ENCODE data around the gene CAMK4. TPM values are rescaled to one million over a fixed set of nuclear protein-coding genes. Genes with fewer than 3 reads are reported as not detected.

The CAMK4 gene
- total RNA-seq, 2 donors from 2014 or later: 3.8 to 6.6 TPM

DNA sequence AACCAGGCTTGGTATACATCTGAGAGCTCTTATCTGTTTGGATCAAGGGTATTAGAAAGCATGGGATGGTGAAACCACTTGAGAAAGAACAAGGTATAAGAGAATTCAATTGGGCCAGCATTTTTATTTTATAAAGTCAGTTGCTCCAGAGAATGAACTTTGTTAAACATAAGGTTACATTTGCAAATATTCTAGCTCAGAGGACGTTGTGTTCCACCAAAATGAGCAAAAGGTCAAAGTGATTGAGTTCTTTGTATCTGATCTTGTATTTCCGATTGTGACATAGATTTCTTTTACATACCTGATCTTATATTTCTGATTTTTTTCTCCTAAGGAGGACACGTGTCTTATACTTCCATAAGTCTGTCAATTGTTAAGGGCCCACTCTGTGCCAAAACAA is 296.7 kb downstream of the CAMK4 start:
- Histone ChIP-seq H3K4me3 (no peak overlapping the region), H3K36me3 (no peaks in the 10 kb centered on the region), H3K27me3 (replicated peaks; ENCODE audit: insufficient read depth) (no peaks in the 10 kb centered on the region), H3K27ac (no peak overlapping the region), H3K4me1 (ENCODE audit: control insufficient read depth in 1 of 2, low read depth in 2 of 2) (no peaks in the 10 kb centered on the region), H3K9me3 (no peaks in the 10 kb centered on the region)
- ATAC-seq (ENCODE audit: insufficient number of reproducible peaks, low FRiP score, low read depth) (no peak), DNase-seq (ENCODE audit: low spot score) (no peak)
- TF ChIP-seq, protein P1, sequence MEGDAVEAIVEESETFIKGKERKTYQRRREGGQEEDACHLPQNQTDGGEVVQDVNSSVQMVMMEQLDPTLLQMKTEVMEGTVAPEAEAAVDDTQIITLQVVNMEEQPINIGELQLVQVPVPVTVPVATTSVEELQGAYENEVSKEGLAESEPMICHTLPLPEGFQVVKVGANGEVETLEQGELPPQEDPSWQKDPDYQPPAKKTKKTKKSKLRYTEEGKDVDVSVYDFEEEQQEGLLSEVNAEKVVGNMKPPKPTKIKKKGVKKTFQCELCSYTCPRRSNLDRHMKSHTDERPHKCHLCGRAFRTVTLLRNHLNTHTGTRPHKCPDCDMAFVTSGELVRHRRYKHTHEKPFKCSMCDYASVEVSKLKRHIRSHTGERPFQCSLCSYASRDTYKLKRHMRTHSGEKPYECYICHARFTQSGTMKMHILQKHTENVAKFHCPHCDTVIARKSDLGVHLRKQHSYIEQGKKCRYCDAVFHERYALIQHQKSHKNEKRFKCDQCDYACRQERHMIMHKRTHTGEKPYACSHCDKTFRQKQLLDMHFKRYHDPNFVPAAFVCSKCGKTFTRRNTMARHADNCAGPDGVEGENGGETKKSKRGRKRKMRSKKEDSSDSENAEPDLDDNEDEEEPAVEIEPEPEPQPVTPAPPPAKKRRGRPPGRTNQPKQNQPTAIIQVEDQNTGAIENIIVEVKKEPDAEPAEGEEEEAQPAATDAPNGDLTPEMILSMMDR (IDR thresholded peaks at IDR 0.05): no peak

DNA sequence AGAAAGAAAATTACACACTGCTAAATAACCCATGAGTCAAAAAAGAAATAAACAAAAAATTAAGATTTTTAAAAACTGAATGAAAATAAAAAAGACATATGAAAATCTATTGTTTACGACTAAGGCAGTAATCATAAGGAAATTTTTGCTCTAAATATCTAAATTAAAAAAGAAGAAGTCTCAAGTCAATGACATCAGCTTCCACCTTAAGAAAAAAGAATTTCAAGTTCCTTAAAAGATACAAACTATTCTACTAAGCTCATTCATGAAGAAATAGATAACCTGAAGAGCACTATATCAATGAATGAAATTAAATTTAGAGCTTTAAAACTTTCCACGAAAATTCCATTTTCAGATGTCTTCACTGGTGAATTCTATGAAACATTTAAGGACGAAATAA is 303.9 kb downstream of the CAMK4 start:
- DNase-seq (ENCODE audit: low spot score) (no peak), ATAC-seq (ENCODE audit: insufficient number of reproducible peaks, low FRiP score, low read depth) (no peak)
- TF ChIP-seq, protein P1 (IDR thresholded peaks at IDR 0.05): no peak
- no peaks in the 10 kb centered on the region for H3K9me3 ChIP-seq
- H3K36me3 ChIP-seq: no peaks in the 10 kb centered on the region
- no peaks in the 10 kb centered on the region for H3K27me3 ChIP-seq (replicated peaks; ENCODE audit: insufficient read depth)
- H3K4me1 ChIP-seq (ENCODE audit: control insufficient read depth in 1 of 2, low read depth in 2 of 2): peaks cover 3 to 10% of the 10 kb centered on the region in 2 donors
- no peak overlapping the region for H3K4me3 ChIP-seq
- no peak overlapping the region for H3K27ac ChIP-seq

DNA sequence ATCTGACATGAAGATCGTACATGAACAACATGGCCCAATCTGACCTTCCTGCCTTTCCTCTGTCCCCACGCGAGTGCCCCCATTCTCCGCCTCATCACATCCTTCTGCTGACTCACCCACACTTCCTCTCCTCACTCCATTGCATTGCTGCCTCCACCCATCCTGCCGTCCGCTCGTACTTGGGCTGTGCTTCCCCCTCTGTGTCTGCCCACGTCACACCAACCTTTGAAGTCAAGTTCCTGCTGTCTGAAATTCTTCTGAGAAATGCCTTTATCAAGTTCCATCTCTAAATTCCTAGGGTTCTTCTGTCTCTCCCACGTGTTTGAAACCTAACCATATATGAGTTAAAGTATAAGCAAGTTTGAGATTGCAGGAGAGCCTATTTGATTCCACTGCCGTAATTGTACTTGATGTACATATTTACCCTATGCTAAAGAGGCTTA is 306.1 kb downstream of the CAMK4 start:
- DNase-seq (ENCODE audit: low spot score) (peak; percentile 36), ATAC-seq (ENCODE audit: insufficient number of reproducible peaks, low FRiP score, low read depth) (no peak)
- Histone ChIP-seq H3K27me3 (replicated peaks; ENCODE audit: insufficient read depth) (no peaks in the 10 kb centered on the region), H3K9me3 (no peaks in the 10 kb centered on the region), H3K36me3 (no peaks in the 10 kb centered on the region), H3K4me1 (ENCODE audit: control insufficient read depth in 1 of 2, low read depth in 2 of 2) (peaks cover 6 to 18% of the 10 kb centered on the region in 2 donors), H3K4me3 (no peak overlapping the region), H3K27ac (no peak overlapping the region)
- TF ChIP-seq, protein P1 (IDR thresholded peaks at IDR 0.05): no peak

- no peak overlapping the region for H3K27ac ChIP-seq
- H3K36me3 ChIP-seq: no peaks in the 10 kb centered on the region
- DNase-seq (ENCODE audit: low spot score) (no peak), ATAC-seq (ENCODE audit: insufficient number of reproducible peaks, low FRiP score, low read depth) (no peak)
- H3K4me1 ChIP-seq (ENCODE audit: control insufficient read depth in 1 of 2, low read depth in 2 of 2): peaks cover 6 to 18% of the 10 kb centered on the region in 2 donors
- H3K27me3 ChIP-seq (replicated peaks; ENCODE audit: insufficient read depth): no peaks in the 10 kb centered on the region
- peak overlapping the region; percentile 19 for H3K4me3 ChIP-seq
- H3K9me3 ChIP-seq: no peaks in the 10 kb centered on the region
- TF ChIP-seq, protein P1 (IDR thresholded peaks at IDR 0.05): no peak
These were observed 308.9 kb downstream of the CAMK4 start for GRCh38 chr5:111532886-111533582.

GRCh38 chr5:111535879-111536549 is 311.8 kb downstream of the CAMK4 start:
- Histone ChIP-seq H3K4me3 (no peak overlapping the region), H3K4me1 (ENCODE audit: control insufficient read depth in 1 of 2, low read depth in 2 of 2) (peaks cover 6 to 18% of the 10 kb centered on the region in 2 donors), H3K27me3 (replicated peaks; ENCODE audit: insufficient read depth) (no peaks in the 10 kb centered on the region), H3K36me3 (no peaks in the 10 kb centered on the region), H3K27ac (no peak overlapping the region), H3K9me3 (no peaks in the 10 kb centered on the region)
- DNase-seq (ENCODE audit: low spot score): no peak
- TF ChIP-seq, protein P1 (IDR thresholded peaks at IDR 0.05): no peak
- no peak for ATAC-seq (ENCODE audit: insufficient number of reproducible peaks, low FRiP score, low read depth)

Measured in thoracic aorta (tissue), 2 donors.